Measurements from ENCODE around the gene CCDC30.

The CCDC30 gene

GRCh38 chr1:42658877-42659337 lies 195.8 kb downstream of the CCDC30 start:
- Histone ChIP-seq H3K4me2 (ENCODE audit: low read length) (peak overlapping the region; percentile 89), H3K27me3 (ENCODE audit: low read depth, low read length) (no peaks in the 10 kb centered on the region), H3K9ac (ENCODE audit: low read length) (peak overlapping the region; percentile 77), H3K27ac (ENCODE audit: low read length) (0 out of 2 replicates have a peak overlapping the region, but pooled peaks have one; percentile 43), H3K79me2 (ENCODE audit: low read length) (peaks cover 33% of the 10 kb centered on the region), H2AFZ (ENCODE audit: low read depth, low read length) (no peak overlapping the region), H3K4me1 (ENCODE audit: low read length) (peaks cover 12% of the 10 kb centered on the region), H3K4me3 (ENCODE audit: low read length) (peak overlapping the region; percentile 93), H4K20me1 (ENCODE audit: insufficient read depth, low read length) (no peaks in the 10 kb centered on the region), H3K36me3 (replicated peaks; ENCODE audit: low read depth, low read length) (peaks cover 14% of the 10 kb centered on the region), H3K9me3 (ENCODE audit: insufficient read depth, low read length) (no peaks in the 10 kb centered on the region)
- TF ChIP-seq CTCF (IDR thresholded peaks at IDR 0.05; ENCODE audit: low read depth, low read length) (no peak), EZH2phosphoT487 (IDR thresholded peaks at IDR 0.05; ENCODE audit: low read depth) (no peak)

- H3K9me3 ChIP-seq (ENCODE audit: insufficient read depth, low read length), result no peaks in the 10 kb centered on the region
- H3K79me2 ChIP-seq (ENCODE audit: low read length), result peaks cover 33% of the 10 kb centered on the region
- peaks cover 21% of the 10 kb centered on the region for H3K36me3 ChIP-seq (replicated peaks; ENCODE audit: low read depth, low read length)
- H3K27ac ChIP-seq (ENCODE audit: low read length), result no peak overlapping the region
- no peak overlapping the region for H3K4me3 ChIP-seq (ENCODE audit: low read length)
- H3K4me2 ChIP-seq (ENCODE audit: low read length), result no peak overlapping the region
- H3K9ac ChIP-seq (ENCODE audit: low read length), result no peak overlapping the region
- H4K20me1 ChIP-seq (ENCODE audit: insufficient read depth, low read length), result no peaks in the 10 kb centered on the region
- no peak for TF ChIP-seq EZH2phosphoT487 (IDR thresholded peaks at IDR 0.05; ENCODE audit: low read depth)
- no peak for TF ChIP-seq CTCF (IDR thresholded peaks at IDR 0.05; ENCODE audit: low read depth, low read length)
- H3K4me1 ChIP-seq (ENCODE audit: low read length), result peaks cover 12% of the 10 kb centered on the region
- no peaks in the 10 kb centered on the region for H3K27me3 ChIP-seq (ENCODE audit: low read depth, low read length)
- no peak overlapping the region for H2AFZ ChIP-seq (ENCODE audit: low read depth, low read length)
Observed at GRCh38 chr1:42660907-42661500, 197.9 kb downstream of the CCDC30 start.

GRCh38 chr1:42669936-42670335 lies 206.8 kb downstream of the CCDC30 start:
- H2AFZ ChIP-seq (ENCODE audit: low read depth, low read length), result no peak overlapping the region
- TF ChIP-seq EZH2phosphoT487 (IDR thresholded peaks at IDR 0.05; ENCODE audit: low read depth), result no peak
- no peak for TF ChIP-seq CTCF (IDR thresholded peaks at IDR 0.05; ENCODE audit: low read depth, low read length)
- no peaks in the 10 kb centered on the region for H3K27me3 ChIP-seq (ENCODE audit: low read depth, low read length)
- H3K79me2 ChIP-seq (ENCODE audit: low read length), result no peaks in the 10 kb centered on the region
- no peaks in the 10 kb centered on the region for H4K20me1 ChIP-seq (ENCODE audit: insufficient read depth, low read length)
- H3K27ac ChIP-seq (ENCODE audit: low read length), result no peak overlapping the region
- H3K9me3 ChIP-seq (ENCODE audit: insufficient read depth, low read length), result no peaks in the 10 kb centered on the region
- peaks cover 9% of the 10 kb centered on the region for H3K36me3 ChIP-seq (replicated peaks; ENCODE audit: low read depth, low read length)
- H3K4me3 ChIP-seq (ENCODE audit: low read length), result no peak overlapping the region
- no peak overlapping the region for H3K9ac ChIP-seq (ENCODE audit: low read length)
- no peak overlapping the region for H3K4me2 ChIP-seq (ENCODE audit: low read length)
- H3K4me1 ChIP-seq (ENCODE audit: low read length), result no peaks in the 10 kb centered on the region

- Histone ChIP-seq H3K27me3 (ENCODE audit: low read depth, low read length) (no peaks in the 10 kb centered on the region), H3K27ac (ENCODE audit: low read length) (no peak overlapping the region), H2AFZ (ENCODE audit: low read depth, low read length) (no peak overlapping the region), H3K4me3 (ENCODE audit: low read length) (no peak overlapping the region), H4K20me1 (ENCODE audit: insufficient read depth, low read length) (no peaks in the 10 kb centered on the region), H3K36me3 (replicated peaks; ENCODE audit: low read depth, low read length) (peaks cover 12% of the 10 kb centered on the region), H3K4me2 (ENCODE audit: low read length) (no peak overlapping the region), H3K9me3 (ENCODE audit: insufficient read depth, low read length) (no peaks in the 10 kb centered on the region), H3K4me1 (ENCODE audit: low read length) (no peaks in the 10 kb centered on the region), H3K79me2 (ENCODE audit: low read length) (no peaks in the 10 kb centered on the region), H3K9ac (ENCODE audit: low read length) (no peak overlapping the region)
- TF ChIP-seq CTCF (IDR thresholded peaks at IDR 0.05; ENCODE audit: low read depth, low read length) (no peak), EZH2phosphoT487 (IDR thresholded peaks at IDR 0.05; ENCODE audit: low read depth) (no peak)
Observed at GRCh38 chr1:42670425-42670824, 207.3 kb downstream of the CCDC30 start.
